Tibial artery (tissue), 4 donors: Measurements from ENCODE around the gene ARHGEF1.

Source experiments
- DNase-seq, 2 donors: peaks; one replicate each; pipeline ENCODE4 v3.0.0-alpha.2; 2019
- H3K27ac ChIP-seq, 2 donors: fragments of 200-600 bp; sonication (generic) in 1 of 2; 1 replicate in 1 of 2; 2 replicates in 1 of 2; pipeline ENCODE4 v1.5.1; 2018 to 2019; ENCODE audit warnings: mild to moderate bottlenecking in 1 of 2
- H3K27me3 ChIP-seq, 2 donors: fragments of 200-600 bp; sonication (generic) in 1 of 2; one replicate each; pipeline versions ENCODE4 v1.5.1 to v1.6.0; 2016 to 2019
- H3K36me3 ChIP-seq, 3 donors: fragments of 200-600 bp; sonication (generic) in 2 of 3; one replicate each; pipeline ENCODE4 v1.5.1; 2016 to 2019; ENCODE audit warnings: mild to moderate bottlenecking in 2 of 3
- H3K4me1 ChIP-seq, 4 donors: fragments of 200-600 bp; sonication (generic) in 2 of 4; 1 replicate in 3 of 4; 2 replicates in 1 of 4; pipeline ENCODE4 v1.5.1; 2016 to 2019
- H3K4me3 ChIP-seq, 2 donors: fragments of 200-600 bp; sonication (generic) in 1 of 2; 1 replicate in 1 of 2; 2 replicates in 1 of 2; pipeline ENCODE4 v1.5.1; 2018 to 2019; ENCODE audit warnings: mild to moderate bottlenecking in 2 of 2
- H3K9me3 ChIP-seq, 3 donors: fragments of 200-600 bp; sonication (generic) in 1 of 3; one replicate each; pipeline ENCODE4 v1.5.1; 2016 to 2019
- CTCF ChIP-seq, 2 experiments: fragments of 200-600 bp in 1 of 2; fragments of 450-650 bp in 1 of 2; IDR thresholded peaks; one replicate each; pipeline ENCODE4 v1.5.1; 2017 to 2019; ENCODE audit warnings: antibody characterized with exemption in 2 of 2, mild to moderate bottlenecking in 1 of 2, moderate library complexity in 1 of 2
- intact Hi-C: fragments of 100-400 bp; cut with DNase I; formaldehyde crosslinking; loops from one replicate; pipeline ENCODE4 v1.15.0; 2023; ENCODE audit warnings: low total_unique reads

ARHGEF1 gene

GRCh38 chr19:41845001-41845050, 38.2 kb upstream of the ARHGEF1 start, which contains the start of gene DMRTC2:
Gene DMRTC2, plus strand, starts transcription at chr19:41845042. Its CDS starts 2,387 bp downstream, at chr19:41847429.
- Histone ChIP-seq H3K27ac (no peak within 1 kb of the TSS), H3K27me3 (peaks cover 0 to 24% of the 10 kb centered on the region in 2 donors), H3K9me3 (no peaks in the 10 kb centered on the region), H3K36me3 (no peaks in the 10 kb centered on the region), H3K4me1 (no peaks in the 10 kb centered on the region), H3K4me3 (no peak within 1 kb of the TSS)
- intact Hi-C loops: no loop called here
- no peak for DNase-seq
- no peak for TF ChIP-seq CTCF (IDR thresholded peaks at IDR 0.05)

GRCh38 chr19:41845051-41845590, 37.9 kb upstream of the ARHGEF1 start:
- Histone ChIP-seq H3K36me3 (no peaks in the 10 kb centered on the region), H3K27me3 (peaks cover 0 to 24% of the 10 kb centered on the region in 2 donors), H3K27ac (no peak overlapping the region), H3K4me3 (no peak overlapping the region), H3K4me1 (no peaks in the 10 kb centered on the region), H3K9me3 (no peaks in the 10 kb centered on the region)
- intact Hi-C loops: no loop called here
- TF ChIP-seq CTCF (IDR thresholded peaks at IDR 0.05): no peak
- DNase-seq: peak in 1 of 2 donors; percentile 33

- no peaks in the 10 kb centered on the region for H3K9me3 ChIP-seq
- H3K27ac ChIP-seq: no peak overlapping the region
- no peaks in the 10 kb centered on the region for H3K4me1 ChIP-seq
- peak in 1 of 2 donors; percentile 32 for DNase-seq
- H3K36me3 ChIP-seq: no peaks in the 10 kb centered on the region
- TF ChIP-seq CTCF (IDR thresholded peaks at IDR 0.05): no peak
- peaks cover 0 to 23% of the 10 kb centered on the region in 2 donors for H3K27me3 ChIP-seq
- intact Hi-C loops: no loop called here
- H3K4me3 ChIP-seq: no peak overlapping the region
These were observed 35.5 kb upstream of the ARHGEF1 start for GRCh38 chr19:41847351-41848105.

- TF ChIP-seq CTCF (IDR thresholded peaks at IDR 0.05): no peak
- H3K4me1 ChIP-seq: no peaks in the 10 kb centered on the region
- H3K27me3 ChIP-seq: peaks cover 0 to 22% of the 10 kb centered on the region in 2 donors
- intact Hi-C loops: no loop called here
- H3K27ac ChIP-seq: no peak overlapping the region
- no peaks in the 10 kb centered on the region for H3K36me3 ChIP-seq
- H3K4me3 ChIP-seq: no peak overlapping the region
- no peak for DNase-seq
- H3K9me3 ChIP-seq: no peaks in the 10 kb centered on the region
These were observed 34.3 kb upstream of the ARHGEF1 start for GRCh38 chr19:41848666-41849065.

- Histone ChIP-seq H3K27ac (no peak overlapping the region), H3K36me3 (no peaks in the 10 kb centered on the region), H3K9me3 (no peaks in the 10 kb centered on the region), H3K4me3 (no peak overlapping the region), H3K4me1 (no peaks in the 10 kb centered on the region), H3K27me3 (peaks cover 0 to 22% of the 10 kb centered on the region in 2 donors)
- intact Hi-C loops: no loop called here
- no peak for DNase-seq
- no peak for TF ChIP-seq CTCF (IDR thresholded peaks at IDR 0.05)
These were observed 33.9 kb upstream of the ARHGEF1 start for GRCh38 chr19:41849067-41849466.

- Histone ChIP-seq H3K36me3 (no peaks in the 10 kb centered on the region), H3K4me3 (no peak overlapping the region), H3K9me3 (no peaks in the 10 kb centered on the region), H3K27me3 (peaks cover 0 to 27% of the 10 kb centered on the region in 2 donors), H3K4me1 (no peaks in the 10 kb centered on the region), H3K27ac (no peak overlapping the region)
- intact Hi-C loops: no loop called here
- TF ChIP-seq CTCF (IDR thresholded peaks at IDR 0.05): no peak
- no peak for DNase-seq
These were observed 32.6 kb upstream of the ARHGEF1 start for GRCh38 chr19:41850381-41850780.
